ENCODE results near the gene DMWD.

DNA sequence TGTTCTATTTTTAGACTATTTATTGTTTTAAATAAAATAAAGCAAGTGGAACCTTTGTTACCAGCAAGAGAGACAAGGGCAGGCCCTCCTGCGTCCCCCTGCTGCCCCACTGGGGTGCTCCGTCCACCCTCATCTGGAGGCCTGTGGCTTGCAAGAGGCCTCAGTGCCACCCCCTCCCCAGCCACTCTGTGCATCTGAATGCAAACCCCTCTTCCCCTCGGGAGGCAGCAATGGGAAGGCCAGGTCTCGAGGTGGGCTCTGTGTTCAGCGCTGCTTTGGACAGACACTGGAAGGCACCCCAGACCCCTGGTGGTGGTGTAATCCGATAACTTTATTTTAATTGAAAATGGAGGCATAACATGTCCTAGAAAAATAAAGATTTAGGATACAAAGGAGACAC is 28.2 kb downstream of the DMWD start:
- TF ChIP-seq CTCF (IDR thresholded peaks at IDR 0.05) (no peak), EZH2 (IDR thresholded peaks at IDR 0.05; ENCODE audit: borderline replicate concordance, insufficient read depth, low read depth, low read length, poor library complexity, severe bottlenecking) (no peak)
